ENCODE results near the gene GATAD2A. TPM values are rescaled to one million over a fixed set of nuclear protein-coding genes. Genes with fewer than 3 reads are reported as not detected.

GATAD2A gene
- total RNA-seq, 4 donors from 2014 or later = 34.9 to 60.5 (median 42.5) TPM

GRCh38 chr19:19439176-19439482 is 33.7 kb downstream of the GATAD2A start:
- Histone ChIP-seq H3K27me3 (no peaks in the 10 kb centered on the region), H3K9me3 (no peaks in the 10 kb centered on the region), H3K4me1 (peaks cover 9 to 47% (median 22%) of the 10 kb centered on the region in 4 donors), H3K4me3 (no peak overlapping the region), H3K27ac (replicated peaks in 1 of 4) (no peak overlapping the region), H3K36me3 (peaks cover 0 to 12% (median 3%) of the 10 kb centered on the region in 4 donors)
- no peak for DNase-seq (ENCODE audit: extremely low spot score)
- no peak for TF ChIP-seq POLR2AphosphoS5 (IDR thresholded peaks at IDR 0.05)
- no peak for TF ChIP-seq POLR2A (IDR thresholded peaks at IDR 0.05; ENCODE audit: low read depth)
- TF ChIP-seq EP300 (IDR thresholded peaks at IDR 0.05) = no peak
- TF ChIP-seq CTCF (IDR thresholded peaks at IDR 0.05) = no peak
- 88% methylated on average over 2 of the region's 2 CpGs for WGBS
- intact Hi-C loops (cut with DNase I) = no loop called here

GRCh38 chr19:19443283-19443682 is 37.8 kb downstream of the GATAD2A start:
- 93% methylated on average over 9 of the region's 9 CpGs for WGBS
- Histone ChIP-seq H3K4me1 (peaks cover 13 to 47% (median 19%) of the 10 kb centered on the region in 4 donors), H3K27ac (replicated peaks in 1 of 4) (no peak overlapping the region), H3K27me3 (no peaks in the 10 kb centered on the region), H3K4me3 (no peak overlapping the region), H3K9me3 (no peaks in the 10 kb centered on the region), H3K36me3 (peaks cover 0 to 3% (median under 1%) of the 10 kb centered on the region in 4 donors)
- intact Hi-C loops (cut with DNase I) = no loop called here
- TF ChIP-seq POLR2AphosphoS5 (IDR thresholded peaks at IDR 0.05) = no peak
- TF ChIP-seq EP300 (IDR thresholded peaks at IDR 0.05) = no peak
- TF ChIP-seq POLR2A (IDR thresholded peaks at IDR 0.05; ENCODE audit: low read depth) = no peak
- TF ChIP-seq CTCF (IDR thresholded peaks at IDR 0.05) = no peak
- DNase-seq (ENCODE audit: extremely low spot score) = no peak

- Histone ChIP-seq H3K27me3 (no peaks in the 10 kb centered on the region), H3K36me3 (no peaks in the 10 kb centered on the region), H3K4me1 (peaks cover 11 to 47% (median 17%) of the 10 kb centered on the region in 4 donors), H3K27ac (replicated peaks in 1 of 4) (no peak overlapping the region), H3K4me3 (no peak overlapping the region), H3K9me3 (no peaks in the 10 kb centered on the region)
- TF ChIP-seq POLR2A (IDR thresholded peaks at IDR 0.05; ENCODE audit: low read depth) = no peak
- TF ChIP-seq EP300 (IDR thresholded peaks at IDR 0.05) = no peak
- no peak for TF ChIP-seq CTCF (IDR thresholded peaks at IDR 0.05)
- TF ChIP-seq POLR2AphosphoS5 (IDR thresholded peaks at IDR 0.05) = no peak
- WGBS = 87% methylated on average over 11 of the region's 11 CpGs
- no peak for DNase-seq (ENCODE audit: extremely low spot score)
- intact Hi-C loops (cut with DNase I) = no loop called here
These were observed 38.6 kb downstream of the GATAD2A start for GRCh38 chr19:19443902-19444680.

- DNase-seq (ENCODE audit: extremely low spot score) = no peak
- WGBS = 80% methylated on average over 4 of the region's 4 CpGs
- no peaks in the 10 kb centered on the region for H3K36me3 ChIP-seq
- H3K27ac ChIP-seq (replicated peaks in 1 of 4) = no peak overlapping the region
- no peaks in the 10 kb centered on the region for H3K9me3 ChIP-seq
- H3K4me1 ChIP-seq = peaks cover 11 to 50% (median 21%) of the 10 kb centered on the region in 4 donors
- no peak overlapping the region for H3K4me3 ChIP-seq
- intact Hi-C loops (cut with DNase I) = no loop called here
- TF ChIP-seq POLR2AphosphoS5 (IDR thresholded peaks at IDR 0.05) (no peak), CTCF (IDR thresholded peaks at IDR 0.05) (no peak), EP300 (IDR thresholded peaks at IDR 0.05) (no peak), POLR2A (IDR thresholded peaks at IDR 0.05; ENCODE audit: low read depth) (no peak)
- no peaks in the 10 kb centered on the region for H3K27me3 ChIP-seq
These were observed 39.2 kb downstream of the GATAD2A start for GRCh38 chr19:19444681-19445155.

All from esophagus muscularis mucosa (tissue), 4 donors.